Measurements from ENCODE around the gene GIMAP7. TPM values are rescaled to one million over a fixed set of nuclear protein-coding genes. Genes with fewer than 3 reads are reported as not detected.

The GIMAP7 gene
- total RNA-seq, 1 experiment from 2014 or later = 0.33 TPM

DNA sequence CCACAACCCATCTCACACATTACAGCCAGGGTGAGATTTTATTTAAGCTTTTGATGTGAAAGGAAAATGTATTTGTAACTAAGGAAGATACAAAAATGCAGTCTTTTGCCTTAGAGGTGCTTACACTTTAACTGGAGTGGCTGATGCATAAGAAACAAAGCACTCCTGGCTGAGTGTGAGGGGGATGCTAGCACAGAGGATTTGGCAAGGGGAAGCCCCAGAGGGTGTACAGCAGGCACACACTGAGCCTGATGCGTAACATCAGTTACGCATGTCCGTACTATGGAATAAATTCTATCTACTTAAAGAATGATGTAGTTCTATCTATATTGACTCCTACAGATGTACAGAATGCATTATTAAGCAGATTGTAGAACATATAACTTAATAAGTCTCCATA, 46.4 kb upstream of the GIMAP7 start:
- DNase-seq (ENCODE audit: low read depth, low spot score) = no peak
- intact Hi-C loops (cut with micrococcal nuclease; ENCODE audit: unreplicated experiment) = no loop called here
- peaks cover 18% of the 10 kb centered on the region for H3K27me3 ChIP-seq (ENCODE audit: control insufficient read depth, insufficient read depth, low read length)
- BruUV-seq (replicated peaks) = no TSS peak
- H3K4me3 ChIP-seq (ENCODE audit: low read depth in 2 of 2, low read length in 2 of 2) = no peak overlapping the region
- H3K27ac ChIP-seq (ENCODE audit: low read length) = no peak overlapping the region
- no peak for TF ChIP-seq REST (IDR thresholded peaks at IDR 0.05; ENCODE audit: insufficient read depth in 1 of 2, low read depth in 2 of 2, low read length in 1 of 2)
- in situ Hi-C loops (cut with HindIII; ENCODE audit: low pct_unique_long_range_greater_than_20kb, low sequenced_read_pairs) = no loop called here
- no peaks in the 10 kb centered on the region for H3K4me1 ChIP-seq (ENCODE audit: control insufficient read depth, insufficient read depth, low read length)
- POLR2A ChIA-PET = no interaction called here
- ATAC-seq = no peak
- CTCF ChIA-PET = no interaction called here
- H3K9me3 ChIP-seq (ENCODE audit: control insufficient read depth, insufficient read depth, low read depth, low read length) = no peaks in the 10 kb centered on the region
- H3K36me3 ChIP-seq (ENCODE audit: control insufficient read depth, insufficient read depth, low read length) = no peaks in the 10 kb centered on the region

- ChIA-PET CTCF (no interaction called here), POLR2A (no interaction called here)
These were observed 42.8 kb upstream of the GIMAP7 start for GRCh38 chr7:150471886-150472285.

More at GRCh38 chr7:150471886-150472285, 42.8 kb upstream of the GIMAP7 start:
- Histone ChIP-seq H3K27ac (ENCODE audit: low read length) (no peak overlapping the region), H3K36me3 (ENCODE audit: control insufficient read depth, insufficient read depth, low read length) (no peaks in the 10 kb centered on the region), H3K27me3 (ENCODE audit: control insufficient read depth, insufficient read depth, low read length) (peaks cover 16% of the 10 kb centered on the region), H3K4me1 (ENCODE audit: control insufficient read depth, insufficient read depth, low read length) (no peaks in the 10 kb centered on the region), H3K4me3 (ENCODE audit: low read depth in 2 of 2, low read length in 2 of 2) (no peak overlapping the region), H3K9me3 (ENCODE audit: control insufficient read depth, insufficient read depth, low read depth, low read length) (no peaks in the 10 kb centered on the region)
- in situ Hi-C loops (cut with HindIII; ENCODE audit: low pct_unique_long_range_greater_than_20kb, low sequenced_read_pairs) = no loop called here
- DNase-seq (ENCODE audit: low read depth, low spot score) = no peak
- no TSS peak for BruUV-seq (replicated peaks)
- intact Hi-C loops (cut with micrococcal nuclease; ENCODE audit: unreplicated experiment) = no loop called here
- no peak for TF ChIP-seq CTCF (IDR thresholded peaks at IDR 0.05)
- TF ChIP-seq TCF7L2 (IDR thresholded peaks at IDR 0.05; ENCODE audit: low read depth, low read length) = no peak
- TF ChIP-seq POLR2AphosphoS5 (IDR thresholded peaks at IDR 0.05; ENCODE audit: low read depth, low read length) = no peak
- TF ChIP-seq SIN3A (IDR thresholded peaks at IDR 0.05; ENCODE audit: borderline replicate concordance, insufficient read depth, low read depth, low read length) = no peak
- TF ChIP-seq REST (IDR thresholded peaks at IDR 0.05; ENCODE audit: insufficient read depth in 1 of 2, low read depth in 2 of 2, low read length in 1 of 2) = no peak
- ATAC-seq = no peak
